ENCODE measurements around the gene GUCD1. TPM values are rescaled to one million over a fixed set of nuclear protein-coding genes. Genes with fewer than 3 reads are reported as not detected.

GUCD1 gene
- total and polyA plus RNA-seq, 2 of the 13 experiments (the other 11 are each of a cell fraction or from before 2014, with no cell fraction given): 128 to 245 TPM

GRCh38 chr22:24501301-24502005 is 53.5 kb downstream of the GUCD1 start:
- BruUV-seq (replicated peaks): no TSS peak
- no peaks in the 10 kb centered on the region for H3K27me3 ChIP-seq (ENCODE audit: control insufficient read depth in 1 of 2, insufficient read depth in 2 of 2, low read length in 2 of 2)
- no peak overlapping the region; the same call in 1 of the 2 replicates for H3K9ac ChIP-seq (ENCODE audit: insufficient read depth, low read depth, low read length)
- H3K4me3 ChIP-seq (replicated peaks in 1 of 3; ENCODE audit: insufficient read depth in 1 of 3, low read depth in 2 of 3, low read length in 3 of 3): 0 out of 6 replicates have a peak overlapping the region, but pooled peaks of 1 of the 3 experiments have one; percentile 2
- peaks cover 100% of the 10 kb centered on the region for H3K4me1 ChIP-seq (ENCODE audit: insufficient read depth, low read length)
- no peaks in the 10 kb centered on the region for H3K36me3 ChIP-seq (replicated peaks in 1 of 2; ENCODE audit: control insufficient read depth in 1 of 2, insufficient read depth in 2 of 2, low read length in 2 of 2)
- H3K79me2 ChIP-seq (ENCODE audit: insufficient read depth, low read length): no peaks in the 10 kb centered on the region
- H3K27ac ChIP-seq (ENCODE audit: extremely low read length, insufficient read depth, low read length): peak overlapping the region; percentile 32
- H4K20me1 ChIP-seq (ENCODE audit: insufficient read depth, low read length): no peaks in the 10 kb centered on the region
- no peaks in the 10 kb centered on the region for H3K9me3 ChIP-seq (ENCODE audit: low read length)
- H3K4me2 ChIP-seq (ENCODE audit: low read depth, low read length): peak overlapping the region; percentile 67
- intact Hi-C loops (cut with micrococcal nuclease; ENCODE audit: unreplicated experiment) (loop anchor here (2.0 to 10.0 kb wide), 3 partner anchors 17 to 227 kb away; partner anchors contain the start of gene SPECC1L), in situ Hi-C loops (cut with HindIII; ENCODE audit: extremely low pct_ligation_motif_present, low pct_unique_long_range_greater_than_20kb) (no loop called here)
- WGBS (ENCODE audit: low lambda C conversion rate): 27% methylated on average over 7 of the region's 8 CpGs
- ChIA-PET CTCF (ENCODE audit: low intra/inter-chr PET ratio, low total read pairs) (no interaction called here), POLR2A (interaction anchor here (0.9 to 3.6 kb wide), 7 partner anchors 9 to 81 kb away, joined by 4 to 17 read pairs (median 6); no protein-coding TSS in a partner anchor)
- FAIRE-seq (peak; percentile 15), ATAC-seq (peak; percentile 22), DNase-seq (ENCODE audit: low spot score) (peak; percentile 64)
- no peak overlapping the region for H2AFZ ChIP-seq (ENCODE audit: low read length)
- TF ChIP-seq SPEN (CRISPR knock-in tag; IDR thresholded peaks at IDR 0.05; ENCODE audit: low read depth) (peak; percentile 42; the same call in 1 of the 2 replicates), PRDM15 (CRISPR knock-in tag; IDR thresholded peaks at IDR 0.05) (no peak), SOX13 (IDR thresholded peaks at IDR 0.05) (no peak), SOX13 (CRISPR knock-in tag; conservative IDR thresholded peaks at IDR 0.05 in 1 of 2, IDR thresholded peaks at IDR 0.05 in 1 of 2) (peak in 1 of 2 experiments; percentile 76; a peak in 2 of 4 replicates), LBX2 (CRISPR knock-in tag; IDR thresholded peaks at IDR 0.05; ENCODE audit: borderline replicate concordance) (no peak), NCOA2 (CRISPR knock-in tag; IDR thresholded peaks at IDR 0.05) (peak; percentile 56; the same call in 1 of the 2 replicates), ZFP90 (CRISPR knock-in tag; IDR thresholded peaks at IDR 0.05; ENCODE audit: borderline replicate concordance) (no peak), ZHX1 (CRISPR knock-in tag; IDR thresholded peaks at IDR 0.05; ENCODE audit: low read depth) (0 out of 2 replicates have a peak, but pooled peaks have one; percentile 31), TEAD3 (CRISPR knock-in tag; optimal IDR thresholded peaks at IDR 0.05; ENCODE audit: borderline replicate concordance) (peak; percentile 63), BHLHE40 (IDR thresholded peaks at IDR 0.05; ENCODE audit: low read length) (0 out of 2 replicates have a peak, but pooled peaks have one; percentile 30), CCAR2 (optimal IDR thresholded peaks at IDR 0.05; ENCODE audit: low read depth, low read length) (no peak), SIX1 (CRISPR knock-in tag; IDR thresholded peaks at IDR 0.05; ENCODE audit: borderline replicate concordance) (no peak), ARNTL (CRISPR knock-in tag; IDR thresholded peaks at IDR 0.05) (peak; percentile 67; the same call in 1 of the 2 replicates), MAX (IDR thresholded peaks at IDR 0.05) (peak; percentile 67), SOX6 (IDR thresholded peaks at IDR 0.05) (no peak), SOX6 (CRISPR knock-in tag; IDR thresholded peaks at IDR 0.05) (peak; percentile 60), ZNF121 (CRISPR knock-in tag; IDR thresholded peaks at IDR 0.05) (peak; percentile 79)
